ENCODE measurements around the gene FCAMR.

The FCAMR gene

GRCh38 chr1:206908038-206908437, 62.2 kb downstream of the FCAMR start:
- no peak for DNase-seq (ENCODE audit: low read depth)

Data from fibroblast of the conjunctiva (primary cell).